HG03571 (cell line): ENCODE data around the gene LRRC49.
"Not testable (repeated sequence)": the region's sequence is repeated elsewhere in the genome, so short reads cannot be mapped to it uniquely, and the experiment has no call there.

ENCODE experiments used
- ATAC-seq: cut with Tn5 transposase; IDR thresholded peaks from one replicate; pipeline ENCODE4 v1.9.1; 2021; ENCODE audit not compliant: unreplicated experiment

Gene LRRC49

GRCh38 chr15:70866982-70867641, 25.5 kb upstream of the LRRC49 start:
- ATAC-seq = no peak

GRCh38 chr15:70867911-70868467, 24.6 kb upstream of the LRRC49 start:
- ATAC-seq = no peak

GRCh38 chr15:70869346-70869745, 23.3 kb upstream of the LRRC49 start:
- ATAC-seq = no peak

- no peak for ATAC-seq
Observed at GRCh38 chr15:70870051-70870450, 22.6 kb upstream of the LRRC49 start.

- not testable (repeated sequence) for ATAC-seq
Observed at GRCh38 chr15:70871490-70871889, 21.1 kb upstream of the LRRC49 start.

GRCh38 chr15:70873232-70874054, 19.2 kb upstream of the LRRC49 start:
- ATAC-seq = no peak

- no peak for ATAC-seq
Observed at GRCh38 chr15:70875001-70875782, 17.4 kb upstream of the LRRC49 start.

GRCh38 chr15:70876011-70876410, 16.6 kb upstream of the LRRC49 start:
- ATAC-seq = no peak

GRCh38 chr15:70876683-70877082, 15.9 kb upstream of the LRRC49 start:
- ATAC-seq = no peak

- no peak for ATAC-seq
Observed at GRCh38 chr15:70879401-70879800, 13.2 kb upstream of the LRRC49 start.

GRCh38 chr15:70880781-70881180, 11.8 kb upstream of the LRRC49 start:
- ATAC-seq = no peak

- no peak for ATAC-seq
Observed at GRCh38 chr15:70882361-70882760, 10.3 kb upstream of the LRRC49 start.

GRCh38 chr15:70892912-70893560, 410 bp downstream of the LRRC49 start:
- ATAC-seq = peak; percentile 20

GRCh38 chr15:70902107-70902506, 9.5 kb downstream of the LRRC49 start:
- no peak for ATAC-seq

- ATAC-seq = no peak
Observed at GRCh38 chr15:70906842-70907241, 14.2 kb downstream of the LRRC49 start.

- no peak for ATAC-seq
Observed at GRCh38 chr15:70907784-70908471, 15.3 kb downstream of the LRRC49 start.

- no peak for ATAC-seq
Observed at GRCh38 chr15:70910958-70911357, 18.3 kb downstream of the LRRC49 start.

- ATAC-seq = no peak
Observed at GRCh38 chr15:70912187-70912586, 19.6 kb downstream of the LRRC49 start.

- ATAC-seq = no peak
Observed at GRCh38 chr15:70916531-70916930, 23.9 kb downstream of the LRRC49 start.

GRCh38 chr15:70917955-70918354, 25.3 kb downstream of the LRRC49 start:
- ATAC-seq = no peak
